Measurements from ENCODE around the gene GPR132.

GPR132 gene

DNA sequence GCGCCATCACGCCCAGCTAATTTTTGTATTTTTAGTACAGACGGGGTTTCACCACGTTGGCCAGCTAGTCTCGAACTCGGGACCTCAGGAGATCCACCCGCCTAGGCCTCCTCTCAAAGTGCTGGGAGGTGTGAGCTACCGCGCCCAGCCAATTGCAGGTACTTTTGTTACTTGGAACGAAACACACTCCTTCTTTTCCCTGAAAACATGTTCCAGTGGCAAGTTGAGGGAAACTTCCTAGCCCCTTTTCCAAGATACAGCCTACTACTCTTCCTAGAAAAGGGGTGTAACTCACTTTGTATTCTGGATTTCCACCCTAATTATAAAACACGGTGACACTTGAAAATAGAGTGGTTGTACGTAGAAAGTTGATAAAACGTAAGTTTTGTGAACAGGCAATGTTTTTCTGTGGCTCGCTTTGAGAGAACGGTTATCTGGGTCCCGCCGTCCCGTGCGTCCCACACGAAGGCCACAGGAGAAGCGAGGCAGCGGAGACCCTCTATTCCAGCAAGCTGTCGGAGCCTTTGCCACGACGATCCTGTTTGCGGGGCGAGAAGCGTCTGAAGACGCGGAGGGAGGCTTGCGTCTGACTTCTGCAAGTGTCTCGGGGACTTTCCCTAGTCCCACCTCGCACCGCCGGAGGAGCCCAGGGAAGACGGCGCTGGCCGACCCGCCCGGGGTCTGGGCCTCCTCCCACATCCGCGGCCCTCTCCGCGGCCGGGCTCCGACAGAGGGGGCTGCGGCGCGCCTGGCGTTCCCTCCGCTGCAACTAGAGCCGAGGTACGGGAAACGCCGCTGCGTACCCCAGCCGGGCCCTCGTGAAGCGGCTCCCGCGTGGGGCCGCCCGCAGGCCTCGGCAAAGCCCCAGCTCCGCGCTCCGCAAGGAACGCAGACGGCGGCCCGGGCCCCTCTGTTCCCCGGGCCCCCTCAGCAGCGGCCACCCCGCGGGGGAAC, 45.1 kb downstream of the GPR132 start:
- DNase-seq, result no peak

DNA sequence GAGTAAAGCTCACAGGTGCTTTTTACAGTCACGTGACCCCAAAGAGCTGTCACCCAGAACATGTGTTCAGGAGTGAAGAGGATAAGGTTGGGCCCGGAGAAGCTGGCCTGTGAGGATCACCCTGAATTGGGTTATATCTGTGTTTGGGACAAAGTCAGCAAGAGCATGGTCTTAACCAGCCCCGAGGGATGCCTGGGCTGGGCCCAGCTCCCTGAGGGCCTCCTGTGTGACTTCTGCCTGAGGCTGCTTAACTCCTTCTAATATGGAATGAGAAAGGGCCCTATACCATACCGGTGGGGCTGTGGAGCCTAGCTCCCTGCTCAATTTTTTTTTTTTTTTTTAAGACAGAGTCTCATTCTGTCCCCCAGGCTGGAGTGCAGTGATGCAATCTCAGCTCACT, 46.8 kb downstream of the GPR132 start:
- no peak for DNase-seq

DNA sequence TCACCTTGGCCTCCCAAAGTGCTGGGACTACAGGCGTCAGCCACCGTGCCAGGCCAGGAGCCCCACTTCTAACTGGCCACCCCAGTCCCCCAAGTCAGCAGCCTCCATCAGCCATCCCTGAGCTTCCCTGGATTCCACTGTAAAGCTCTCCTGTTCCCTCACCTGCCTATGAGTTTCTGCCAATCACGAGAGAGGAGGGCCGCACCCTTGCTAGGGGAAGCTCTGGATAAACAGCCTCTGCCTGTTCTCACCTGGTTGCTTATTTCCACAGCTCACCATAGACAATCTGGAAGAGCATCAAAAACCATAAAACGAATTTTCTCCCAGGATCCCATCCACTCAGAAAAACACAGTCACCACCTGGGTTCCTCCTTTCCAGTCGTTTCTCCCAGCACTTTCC, 49.3 kb downstream of the GPR132 start:
- no peak for DNase-seq

DNA sequence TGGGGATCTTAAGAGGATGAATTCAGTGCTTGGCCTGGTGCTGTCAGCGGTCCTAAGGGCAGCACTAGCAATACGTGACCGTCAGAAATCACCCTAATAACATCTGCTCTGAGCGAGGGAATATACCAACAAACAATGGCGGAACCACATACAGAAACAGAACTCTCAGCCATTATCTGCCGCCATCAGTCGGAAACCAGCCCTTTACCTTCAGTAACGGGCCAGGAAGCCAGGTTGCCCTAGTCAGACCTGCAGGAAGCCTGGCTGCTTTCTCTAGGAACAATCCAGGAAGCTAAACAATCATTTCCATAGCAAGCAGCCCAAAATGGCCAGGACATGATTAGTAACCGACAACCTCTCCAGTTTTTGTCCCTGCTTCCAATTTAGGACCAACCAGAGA, 50.0 kb downstream of the GPR132 start:
- DNase-seq, result no peak

DNA sequence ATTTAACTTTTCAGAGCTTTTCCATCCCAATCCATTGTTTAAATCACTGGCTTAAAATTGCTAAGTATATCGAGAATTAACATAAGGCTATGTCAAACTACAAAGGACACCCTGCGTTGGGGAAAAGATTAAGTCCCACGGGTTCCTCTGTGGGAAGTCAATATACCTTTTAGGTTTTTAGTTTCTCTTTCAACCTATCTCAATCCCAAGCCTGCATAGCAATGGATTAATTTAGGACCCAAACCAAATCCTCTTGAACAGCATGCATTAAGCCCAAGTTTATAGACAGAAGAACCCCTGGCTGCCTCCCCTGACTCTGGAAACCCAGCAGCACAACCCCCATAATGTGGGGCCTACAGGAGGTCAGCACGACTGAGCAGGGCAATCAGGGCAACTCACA, 50.6 kb downstream of the GPR132 start:
- no peak for DNase-seq

DNA sequence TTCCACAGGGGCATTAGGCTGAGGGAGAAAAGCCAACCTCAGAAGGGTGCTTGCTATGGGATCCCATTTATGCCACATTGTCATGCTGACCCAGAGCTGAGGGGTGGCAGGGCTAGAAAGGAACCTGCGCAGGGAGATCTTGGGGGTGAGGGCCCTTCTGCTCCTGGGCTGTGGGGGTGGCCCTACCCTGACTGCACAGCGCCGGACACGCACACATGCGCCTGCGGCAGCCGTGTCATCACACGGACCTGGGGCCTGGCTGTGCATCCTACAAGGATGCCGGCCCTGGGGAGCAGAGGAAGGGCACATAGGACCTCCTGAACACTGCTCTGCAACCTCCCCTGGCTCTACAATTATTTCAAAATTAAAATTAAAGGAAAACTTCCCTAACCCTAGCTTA, 51.2 kb downstream of the GPR132 start:
- DNase-seq, result no peak

DNA sequence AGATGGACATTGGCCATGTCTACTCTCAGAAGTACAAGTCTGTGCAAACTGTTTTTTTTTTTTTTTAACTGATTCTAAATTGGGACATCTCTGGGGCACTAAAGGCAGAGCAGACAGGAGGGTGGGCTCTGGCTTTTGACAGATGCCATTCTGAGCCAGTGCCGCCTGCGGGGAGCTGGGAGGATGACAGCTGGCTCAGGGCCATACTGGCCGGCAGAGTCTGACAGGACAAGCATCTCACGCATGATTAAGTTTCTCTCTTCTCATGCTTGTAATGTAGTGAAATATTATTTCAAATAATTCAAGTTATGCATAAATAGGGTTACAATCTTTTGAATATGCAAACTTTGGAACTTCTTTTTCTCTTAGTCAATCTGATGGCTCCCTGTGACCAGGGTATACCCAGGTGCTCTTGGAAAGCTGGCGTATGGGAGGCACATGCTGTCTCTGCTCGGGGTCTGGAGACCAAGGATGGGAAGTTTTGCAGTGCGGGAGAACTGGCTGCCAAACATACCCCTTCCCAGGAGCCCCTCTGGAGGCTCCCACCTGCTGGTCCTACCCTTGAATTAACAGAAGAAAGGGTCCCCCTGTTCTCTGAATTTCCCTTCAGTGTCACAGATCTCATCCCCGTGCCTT, 52.0 kb downstream of the GPR132 start:
- no peak for DNase-seq

DNA sequence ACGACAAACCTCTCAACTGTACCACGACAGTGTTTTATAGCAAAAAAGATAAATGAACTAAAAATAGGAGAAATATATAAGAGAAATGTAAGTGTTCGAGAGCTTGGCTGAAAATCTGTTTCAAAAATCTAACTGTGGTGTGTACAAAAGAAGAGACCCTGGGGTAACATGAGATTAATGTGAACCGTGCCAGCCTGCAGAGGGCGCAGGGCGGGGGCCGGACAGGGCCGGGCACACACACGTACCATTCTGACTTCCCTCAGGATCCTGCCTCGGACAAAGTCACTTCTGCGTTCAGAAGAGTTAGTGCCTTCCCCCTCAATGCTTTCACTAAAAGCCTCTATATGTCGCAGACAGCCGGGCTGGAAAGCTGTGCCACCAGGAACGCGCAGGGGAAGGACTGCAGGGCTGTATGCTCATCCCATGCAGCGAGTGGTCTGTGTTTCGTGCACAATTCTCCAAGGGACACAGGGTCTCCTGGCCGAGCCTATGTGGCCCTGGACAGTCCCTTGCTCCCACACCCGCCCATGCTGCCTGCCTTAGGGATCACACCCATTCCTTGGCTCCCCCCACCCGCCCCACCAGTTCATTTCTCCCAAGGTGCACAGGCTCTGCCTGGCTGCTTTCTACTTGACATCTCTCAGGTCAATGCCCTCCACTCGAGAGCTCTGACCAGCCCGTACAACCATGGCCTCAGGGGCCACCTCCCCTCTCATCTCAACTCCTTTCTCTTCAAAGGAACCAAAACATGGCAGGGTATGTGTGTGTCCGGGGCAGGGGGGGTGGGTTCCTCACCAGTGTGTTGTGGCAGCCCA, 52.9 kb downstream of the GPR132 start:
- no peak for DNase-seq

DNA sequence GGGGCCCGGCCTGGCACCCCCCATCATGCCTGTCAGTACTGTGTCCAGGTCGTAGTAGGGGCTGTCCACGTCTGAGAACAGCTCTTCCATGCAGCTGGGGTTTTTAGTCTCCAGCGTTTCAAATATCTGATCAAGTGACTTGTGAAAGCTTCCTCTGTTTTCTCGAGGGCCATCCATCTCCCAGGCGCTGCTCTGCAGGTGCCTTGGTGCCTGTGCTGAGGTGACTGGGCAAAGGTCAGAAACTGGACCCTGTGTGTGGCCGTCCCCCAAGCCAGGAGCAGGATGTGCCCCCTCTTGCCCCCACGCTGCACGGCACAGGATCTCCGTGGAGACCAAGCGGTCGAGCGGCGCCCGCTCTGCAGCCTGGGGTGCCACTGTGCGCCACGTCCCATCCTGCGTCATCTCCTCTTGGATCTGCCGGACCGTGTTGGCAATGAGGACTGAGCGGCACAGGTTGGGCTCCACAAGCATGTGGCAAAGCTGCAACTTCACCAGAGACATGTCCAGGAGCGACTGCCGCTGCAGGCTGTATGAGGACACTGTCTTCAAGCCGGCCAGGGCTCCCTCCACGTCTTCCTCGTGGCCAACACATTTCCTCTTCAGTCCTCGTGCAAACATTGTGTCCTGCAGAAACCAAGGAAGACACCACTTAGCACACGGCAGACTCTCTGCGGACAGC, 53.8 kb downstream of the GPR132 start:
- DNase-seq, result no peak

DNA sequence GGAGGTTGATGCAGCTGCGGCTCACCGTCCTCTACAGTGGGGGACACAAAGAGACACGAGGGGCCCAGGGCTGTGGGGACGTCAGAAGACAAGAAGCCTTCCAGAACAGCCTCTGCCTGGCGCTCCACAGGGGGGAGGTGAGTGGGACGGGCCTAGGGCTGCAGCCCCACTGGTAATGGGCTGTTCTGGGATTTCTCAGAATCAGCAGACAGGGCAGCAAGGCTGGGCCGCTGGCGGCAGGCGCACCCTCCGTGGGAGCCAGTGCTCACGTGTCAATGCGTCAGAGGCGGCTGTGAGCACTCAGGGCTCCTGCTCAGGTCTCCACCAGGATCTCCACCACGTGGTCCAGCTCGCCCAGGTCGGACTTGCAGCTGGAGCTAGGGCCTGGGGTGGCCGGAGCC, 54.3 kb downstream of the GPR132 start:
- DNase-seq, result no peak

DNA sequence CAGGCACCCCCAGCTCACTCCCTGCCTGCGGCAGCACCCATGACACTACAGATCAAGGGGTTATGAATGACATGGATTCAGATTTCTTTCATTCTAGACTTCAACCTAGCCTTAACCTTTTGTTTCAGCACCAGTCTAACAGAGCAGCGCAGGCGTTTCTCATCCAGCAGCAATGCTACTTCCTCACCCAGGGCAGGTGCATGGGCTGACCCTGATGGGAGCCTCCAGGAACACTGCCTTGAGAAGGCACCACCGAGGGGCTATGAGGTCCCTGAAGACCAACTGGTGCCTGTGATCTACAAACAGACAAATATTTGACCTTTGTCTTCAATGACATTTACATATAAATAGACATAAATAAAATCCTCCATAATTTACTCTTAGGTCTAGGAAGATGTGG, 55.1 kb downstream of the GPR132 start:
- DNase-seq, result no peak

DNA sequence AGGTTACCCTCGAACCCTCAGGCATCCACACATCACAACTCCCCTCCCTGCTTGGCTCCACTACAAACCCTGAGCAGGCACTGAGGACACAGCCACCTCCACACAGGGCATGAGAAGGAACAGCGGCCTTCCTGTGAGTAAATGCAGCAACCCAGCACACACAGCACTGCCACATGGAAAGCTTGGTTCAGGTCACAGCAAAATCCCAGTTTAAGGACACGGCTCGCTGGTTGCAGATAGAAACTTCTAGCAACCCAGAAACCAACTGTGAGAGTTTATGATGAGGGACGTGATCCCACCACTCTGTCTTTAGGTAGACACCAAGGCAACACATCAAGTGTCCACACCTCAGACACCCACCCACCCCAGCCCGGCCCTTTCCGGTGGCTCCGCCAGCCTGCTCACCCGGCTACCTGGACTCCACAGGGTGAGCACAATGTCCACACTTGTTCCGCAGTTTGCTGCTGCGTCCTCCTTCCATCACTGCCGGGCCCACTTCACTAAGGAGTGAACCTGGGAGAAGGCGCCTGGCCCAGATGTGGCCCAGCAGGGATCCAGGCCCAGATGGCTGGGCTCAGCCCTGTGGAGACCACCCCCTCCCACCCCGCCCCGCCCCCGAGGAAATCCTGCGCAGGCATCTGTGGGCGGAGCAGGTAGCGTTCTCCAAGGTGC, 57.5 kb downstream of the GPR132 start:
- no peak for DNase-seq

DNA sequence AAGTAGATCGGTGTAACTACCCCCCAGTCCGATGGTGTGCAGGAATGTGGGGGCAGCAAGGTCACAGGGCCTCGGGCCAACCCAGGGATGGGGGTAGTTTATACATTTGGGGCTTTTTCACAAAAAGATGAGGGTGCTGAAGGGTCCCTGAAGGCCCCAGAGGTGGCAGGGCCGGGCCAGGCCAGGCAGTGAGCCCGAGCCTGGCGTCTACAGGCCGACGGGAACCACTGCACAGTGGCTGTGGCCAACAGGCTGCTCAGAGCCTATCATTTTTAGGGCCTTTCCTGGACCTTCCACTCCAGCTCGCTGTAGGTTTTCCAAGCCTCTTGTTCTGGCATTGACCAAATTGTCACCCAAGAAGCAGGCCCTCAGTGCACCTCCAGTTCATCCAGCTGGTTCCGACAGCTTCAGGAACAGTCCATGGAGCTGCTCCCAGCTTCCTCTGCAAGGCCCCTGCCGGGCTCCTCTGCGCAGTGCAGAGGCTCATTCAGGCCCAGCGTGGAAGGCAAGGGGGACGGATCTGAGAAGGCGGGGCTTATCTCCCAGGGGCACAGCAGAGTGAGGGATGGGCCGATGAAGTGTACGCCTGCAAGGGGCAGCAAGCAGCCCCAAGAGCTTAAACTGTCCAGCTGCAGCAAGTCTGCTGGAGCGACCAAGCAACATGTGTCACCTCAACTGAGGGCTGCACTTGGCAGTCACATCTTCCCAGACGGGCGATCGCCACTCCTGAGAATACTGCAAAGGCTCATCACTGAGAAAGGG, 58.2 kb downstream of the GPR132 start:
- DNase-seq, result no peak

DNA sequence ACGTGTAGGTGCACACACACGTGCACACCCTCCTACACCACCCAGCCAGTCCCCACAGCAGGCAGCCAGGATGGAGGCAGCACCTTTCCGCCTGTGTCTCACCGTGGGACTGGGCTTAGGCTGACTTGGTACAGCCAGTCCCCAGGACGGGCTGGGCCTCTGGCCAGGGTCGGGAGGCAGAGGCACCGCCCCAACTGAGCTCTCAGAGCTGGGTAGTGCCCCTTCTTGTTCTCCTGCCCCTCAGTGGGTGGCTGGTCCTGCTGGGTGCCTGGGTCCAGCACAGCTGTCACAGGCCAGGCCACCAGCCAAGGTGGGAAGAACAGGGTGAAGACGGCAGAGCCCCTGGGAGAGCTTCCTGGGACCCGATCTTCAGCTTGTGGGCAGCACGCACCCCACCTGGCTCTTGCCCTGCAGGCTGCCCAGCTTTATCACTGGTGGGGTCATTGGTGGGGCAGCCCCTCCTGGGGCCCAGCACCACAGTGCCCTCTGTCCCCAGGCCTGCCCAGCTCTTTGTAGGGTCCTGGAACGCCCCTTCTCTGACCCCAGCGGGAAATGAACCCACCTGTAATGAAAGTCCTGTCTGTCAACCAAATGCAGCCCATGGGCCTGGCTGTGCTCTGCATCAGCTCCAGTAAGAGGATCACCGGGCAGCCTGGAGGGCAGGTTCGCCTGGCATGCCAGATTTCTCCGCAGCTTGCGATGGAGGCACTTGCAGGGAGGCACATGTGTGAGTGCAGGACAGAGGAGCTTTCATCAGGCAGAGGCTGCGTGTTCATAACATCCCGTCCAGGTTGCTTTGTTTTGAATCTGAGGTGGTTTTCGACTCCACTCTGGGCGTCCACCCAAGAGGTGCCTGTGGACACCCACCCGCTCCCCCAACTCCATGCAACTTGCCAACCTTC, 59.0 kb downstream of the GPR132 start:
- no peak for DNase-seq

DNA sequence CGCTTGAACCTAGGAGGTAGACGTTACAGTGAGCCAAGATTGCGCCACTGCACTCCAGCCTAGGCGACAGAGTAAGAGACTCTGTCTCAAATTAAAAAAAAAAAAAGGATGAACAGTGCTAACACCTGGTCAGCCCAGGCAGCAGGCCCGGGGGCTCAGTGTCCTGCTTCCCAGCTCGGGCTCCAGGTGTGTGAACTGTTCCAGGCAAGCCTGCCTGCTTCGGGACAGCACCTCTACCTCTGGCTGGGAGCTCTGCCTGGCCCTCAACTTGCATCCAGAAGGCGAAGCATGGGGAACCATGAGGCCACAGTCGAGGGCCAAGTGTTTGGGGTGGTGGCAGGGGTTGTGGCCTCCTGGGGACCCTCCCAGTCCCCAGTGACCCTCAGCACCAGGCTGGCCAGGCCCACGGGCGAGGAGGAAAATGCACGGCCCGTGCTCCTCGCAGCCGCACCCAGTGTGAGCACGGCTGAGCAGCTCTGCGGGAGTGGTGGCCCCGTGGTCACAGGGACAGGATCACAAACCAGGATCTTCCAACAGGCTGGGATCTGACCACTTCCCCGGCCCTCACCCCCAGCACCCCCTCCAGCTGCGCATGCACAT, 59.8 kb downstream of the GPR132 start:
- DNase-seq, result no peak

Data from EL (cell line).